Subcutaneous adipose tissue (tissue), 4 donors: Measurements from ENCODE around the gene ACSS1. TPM values are rescaled to one million over a fixed set of nuclear protein-coding genes. Genes with fewer than 3 reads are reported as not detected.

ENCODE experiments used
- total RNA-seq, 4 donors: library from RNA; depleted of rRNA; stranded (reverse); fragments of >200 nt; gene quantifications; one replicate each; pipeline ENCODE4 v1.1.0, GENCODE V29; 2016
- TF ChIP-seq, protein P1 (sequence below): fragments of 450-650 bp; IDR thresholded peaks from one replicate; pipeline ENCODE4 v1.5.1; 2016; ENCODE audit warnings: low read depth, mild to moderate bottlenecking, control low read depth, antibody characterized with exemption, moderate library complexity

ACSS1 gene
- total RNA-seq, 4 donors from 2014 or later = 9.3 to 35.6 (median 16.2) TPM

DNA sequence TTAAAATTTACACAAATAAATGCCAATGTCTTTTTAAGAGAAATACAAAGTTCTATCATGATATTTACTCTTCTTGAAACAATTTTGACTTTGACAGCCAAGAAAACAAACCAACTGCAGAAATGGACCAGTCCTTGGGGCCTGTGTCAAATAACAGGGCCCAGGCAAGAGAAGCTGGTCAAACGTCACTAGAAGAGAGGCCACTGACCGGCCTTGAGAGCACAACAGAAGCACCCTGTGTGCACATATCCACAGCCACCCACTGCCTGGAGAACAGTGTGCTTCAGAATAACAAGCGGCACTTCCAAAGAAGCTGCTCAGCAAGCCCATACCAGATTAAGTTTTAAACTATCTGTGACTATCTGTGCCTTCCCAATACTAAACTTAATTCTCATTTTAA lies 80.1 kb downstream of the ACSS1 start:
- TF ChIP-seq, protein P1, sequence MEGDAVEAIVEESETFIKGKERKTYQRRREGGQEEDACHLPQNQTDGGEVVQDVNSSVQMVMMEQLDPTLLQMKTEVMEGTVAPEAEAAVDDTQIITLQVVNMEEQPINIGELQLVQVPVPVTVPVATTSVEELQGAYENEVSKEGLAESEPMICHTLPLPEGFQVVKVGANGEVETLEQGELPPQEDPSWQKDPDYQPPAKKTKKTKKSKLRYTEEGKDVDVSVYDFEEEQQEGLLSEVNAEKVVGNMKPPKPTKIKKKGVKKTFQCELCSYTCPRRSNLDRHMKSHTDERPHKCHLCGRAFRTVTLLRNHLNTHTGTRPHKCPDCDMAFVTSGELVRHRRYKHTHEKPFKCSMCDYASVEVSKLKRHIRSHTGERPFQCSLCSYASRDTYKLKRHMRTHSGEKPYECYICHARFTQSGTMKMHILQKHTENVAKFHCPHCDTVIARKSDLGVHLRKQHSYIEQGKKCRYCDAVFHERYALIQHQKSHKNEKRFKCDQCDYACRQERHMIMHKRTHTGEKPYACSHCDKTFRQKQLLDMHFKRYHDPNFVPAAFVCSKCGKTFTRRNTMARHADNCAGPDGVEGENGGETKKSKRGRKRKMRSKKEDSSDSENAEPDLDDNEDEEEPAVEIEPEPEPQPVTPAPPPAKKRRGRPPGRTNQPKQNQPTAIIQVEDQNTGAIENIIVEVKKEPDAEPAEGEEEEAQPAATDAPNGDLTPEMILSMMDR = no peak

DNA sequence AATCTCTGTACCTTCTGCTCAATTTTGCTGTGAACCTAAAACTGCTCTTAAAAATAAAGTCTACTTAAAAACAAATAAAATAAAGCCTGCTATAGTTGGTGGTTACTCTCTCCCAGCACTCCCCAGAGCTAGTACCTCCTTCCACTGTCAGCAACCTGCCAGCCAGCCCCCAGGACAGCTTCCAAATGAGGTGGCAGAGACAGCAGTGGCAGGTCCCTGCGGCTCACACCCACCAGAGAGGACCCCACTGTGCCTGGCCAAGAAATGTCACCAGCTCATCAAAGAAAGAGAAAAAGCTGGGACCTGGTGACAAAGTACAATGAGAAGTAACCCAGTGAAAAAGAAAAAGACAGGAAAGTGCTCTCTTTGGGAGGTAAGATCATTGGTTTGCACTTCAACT lies 80.6 kb downstream of the ACSS1 start:
- TF ChIP-seq, protein P1 = no peak

DNA sequence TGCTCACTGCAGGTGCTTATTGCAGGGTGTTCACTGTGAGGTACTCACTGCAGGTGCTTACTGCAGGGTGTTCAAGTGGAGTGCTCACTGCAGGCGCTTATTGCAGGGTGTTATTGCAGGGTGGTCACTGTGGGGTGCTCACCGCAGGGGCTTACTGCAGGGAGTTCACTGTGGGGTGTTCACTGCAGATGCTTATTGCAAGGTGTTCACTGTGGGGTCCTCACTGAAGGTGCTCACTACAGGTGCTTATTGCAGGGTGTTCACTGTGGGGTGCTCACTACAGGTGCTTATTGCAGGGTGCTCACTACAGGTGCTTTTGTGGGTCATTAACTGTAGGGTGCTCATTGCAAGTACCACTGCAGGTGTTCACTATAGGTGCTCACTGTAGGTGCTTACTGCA lies 85.6 kb downstream of the ACSS1 start:
- TF ChIP-seq, protein P1 = no peak

DNA sequence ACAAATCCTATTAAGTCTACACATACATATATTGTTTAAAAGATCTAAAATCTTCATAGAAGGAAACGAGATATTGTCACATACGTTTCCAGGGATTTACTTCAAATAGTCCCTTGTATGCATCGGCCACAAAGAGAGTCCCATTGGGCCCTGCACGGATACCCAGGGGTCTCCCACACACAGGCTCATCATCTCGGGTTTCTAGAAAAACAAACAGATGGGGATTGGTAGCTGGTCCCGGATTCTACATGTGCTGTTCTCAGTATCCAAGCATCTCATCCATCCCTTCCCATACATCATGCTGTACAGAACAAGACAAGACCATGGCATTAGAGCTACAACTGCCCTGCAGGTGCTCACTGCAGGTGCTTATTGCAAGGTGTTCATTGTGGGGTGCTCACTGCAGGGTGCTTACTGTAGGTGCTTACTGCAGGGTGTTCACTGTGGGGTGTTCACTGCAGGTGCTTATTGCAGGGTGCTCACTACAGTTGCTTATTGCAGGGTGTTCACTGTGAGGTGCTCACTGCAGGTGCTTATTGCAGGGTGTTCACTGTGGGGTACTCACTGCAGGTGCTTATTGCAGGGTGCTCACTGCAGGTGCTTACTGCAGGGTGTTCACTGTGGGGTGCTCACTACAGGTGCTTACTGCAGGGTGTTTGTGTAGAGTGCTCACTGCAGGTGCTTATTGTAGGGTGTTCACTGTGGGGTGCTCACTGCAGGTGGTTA lies 86.4 kb downstream of the ACSS1 start:
- TF ChIP-seq, protein P1 = no peak

DNA sequence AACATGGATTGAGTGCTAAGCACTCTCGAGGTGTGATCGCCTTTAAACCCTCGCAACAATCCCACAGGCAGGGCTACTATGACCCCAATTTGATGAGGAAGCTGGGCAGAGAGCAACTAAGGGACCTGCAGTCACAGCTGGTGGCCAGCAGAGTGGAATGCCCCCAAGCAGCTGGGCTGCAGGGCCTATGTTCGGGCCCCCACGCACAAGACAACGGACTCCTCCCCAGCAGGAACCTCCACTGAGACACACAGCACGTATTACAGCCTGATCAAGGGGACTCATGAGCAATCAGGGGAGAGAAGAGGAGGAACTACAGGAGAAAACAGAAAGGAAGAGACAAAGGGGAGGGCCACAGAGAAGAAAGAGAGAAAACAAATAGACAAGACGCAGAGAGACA lies 87.2 kb downstream of the ACSS1 start:
- TF ChIP-seq, protein P1 = no peak

DNA sequence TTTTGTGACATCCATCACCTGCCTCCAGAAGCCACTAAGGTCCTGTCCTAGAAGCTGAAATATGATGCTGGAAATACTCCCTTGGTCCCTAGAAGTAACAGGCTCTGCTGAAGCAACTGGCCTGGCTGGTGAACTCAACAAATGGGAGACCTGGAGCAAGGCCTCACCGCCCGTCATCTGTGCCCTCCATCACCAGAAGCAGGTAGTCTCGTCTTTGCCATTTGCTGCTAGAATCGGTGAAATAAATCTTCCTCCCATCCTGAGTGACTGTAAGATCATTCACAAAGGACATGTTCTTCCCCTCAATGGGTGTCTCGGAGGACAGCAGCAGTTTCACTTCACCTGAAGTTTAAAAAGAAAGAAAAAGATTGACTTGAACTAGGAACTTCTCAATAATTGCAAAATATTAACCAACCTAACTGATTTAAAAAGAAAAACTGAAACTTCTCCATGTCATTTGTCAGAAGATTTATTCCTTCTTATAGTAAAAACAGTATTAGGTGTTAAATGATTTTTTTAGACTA lies 87.8 kb downstream of the ACSS1 start:
- TF ChIP-seq, protein P1 = no peak

DNA sequence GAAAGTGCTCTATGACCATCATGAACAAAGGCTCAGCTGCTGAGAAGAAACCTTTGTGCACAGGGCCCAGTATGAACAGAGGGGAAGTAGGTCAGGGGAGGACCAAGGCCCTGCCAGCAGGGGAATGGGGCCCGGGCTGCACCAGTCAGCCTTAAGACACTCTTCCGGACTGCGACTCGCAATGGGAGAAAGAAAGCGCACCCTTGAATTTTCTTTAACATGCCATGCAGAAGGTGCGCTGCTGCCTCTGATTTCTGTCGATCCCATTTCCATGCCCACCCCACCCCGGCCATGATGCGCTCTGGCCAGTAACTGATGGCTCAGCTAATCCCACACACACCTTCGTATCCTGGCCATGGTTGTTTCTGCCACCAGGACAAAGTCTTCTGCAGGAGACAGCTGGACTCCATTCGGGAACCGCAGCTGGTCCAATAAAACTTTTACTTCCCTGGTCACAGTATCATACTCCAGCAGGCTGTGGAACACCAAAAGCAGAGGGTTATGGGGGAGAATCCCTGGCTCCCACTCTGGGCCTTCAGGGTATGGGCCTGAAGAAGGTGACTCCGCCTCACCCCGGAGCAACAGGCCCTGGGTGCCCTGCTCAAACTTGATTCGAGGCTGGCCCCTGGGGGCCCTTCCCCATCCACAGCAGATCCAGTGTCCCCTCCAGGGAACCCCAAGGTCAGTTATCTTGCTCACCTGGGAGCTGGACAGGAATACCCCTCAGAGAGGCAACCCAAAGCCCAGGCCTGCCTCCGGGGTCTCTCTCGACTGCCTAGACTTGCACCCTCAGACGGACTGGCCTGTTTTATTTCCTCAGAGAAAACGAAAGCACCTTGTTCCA lies 88.5 kb downstream of the ACSS1 start:
- TF ChIP-seq, protein P1 = no peak
